Activated naive CD4-positive, alpha-beta T cell treated with anti-CD3 and anti-CD28 coated beads for 36 hours (primary cell): Measurements from ENCODE around the gene ZBTB46. TPM values are rescaled to one million over a fixed set of nuclear protein-coding genes. Genes with fewer than 3 reads are reported as not detected.
A peak's percentile ranks its signal among the peaks of the same experiment; 100 is the strongest.

Experiments
- CTCF ChIA-PET: fragments of 350-600 bp; sonication (Branson Sonifier 250); formaldehyde crosslinking; loops from one replicate; lab custom pipeline; 2021; ENCODE audit warnings: antibody characterized with exemption; lab: Charles Lee
- DNase-seq: peaks from one replicate; pipeline ENCODE4 v3.0.0-alpha.2; 2020
- H3K27ac Mint-ChIP-seq: one replicate; pipeline ENCODE4 v1.8.0; 2021; ENCODE audit warnings: mild to moderate bottlenecking, mixed read lengths
- H3K27me3 Mint-ChIP-seq: one replicate; pipeline ENCODE4 v1.8.0; 2021; ENCODE audit warnings: low read depth, mixed read lengths
- H3K36me3 Mint-ChIP-seq: one replicate; pipeline ENCODE4 v1.8.0; 2021; ENCODE audit warnings: low read depth, mixed read lengths
- H3K4me1 Mint-ChIP-seq: one replicate; pipeline ENCODE4 v1.8.0; 2021; ENCODE audit warnings: low read depth, mixed read lengths
- H3K4me3 Mint-ChIP-seq: one replicate; pipeline ENCODE4 v1.8.0; 2021; ENCODE audit warnings: mild to moderate bottlenecking, moderate library complexity, mixed read lengths
- H3K9me3 Mint-ChIP-seq: one replicate; pipeline ENCODE4 v1.8.0; 2021; ENCODE audit warnings: mixed read lengths
- intact Hi-C: fragments of 100-400 bp; cut with micrococcal nuclease; formaldehyde crosslinking; loops from one replicate; pipeline ENCODE4 v1.15.1; 2023
- total RNA-seq, 2 experiments: library from RNA; stranded (reverse); gene quantifications; one replicate each; pipeline ENCODE4 v1.2.3, GENCODE V29; 2021

The ZBTB46 gene
- total RNA-seq, 2 experiments from 2014 or later, result 0.17 to 0.20 TPM

DNA sequence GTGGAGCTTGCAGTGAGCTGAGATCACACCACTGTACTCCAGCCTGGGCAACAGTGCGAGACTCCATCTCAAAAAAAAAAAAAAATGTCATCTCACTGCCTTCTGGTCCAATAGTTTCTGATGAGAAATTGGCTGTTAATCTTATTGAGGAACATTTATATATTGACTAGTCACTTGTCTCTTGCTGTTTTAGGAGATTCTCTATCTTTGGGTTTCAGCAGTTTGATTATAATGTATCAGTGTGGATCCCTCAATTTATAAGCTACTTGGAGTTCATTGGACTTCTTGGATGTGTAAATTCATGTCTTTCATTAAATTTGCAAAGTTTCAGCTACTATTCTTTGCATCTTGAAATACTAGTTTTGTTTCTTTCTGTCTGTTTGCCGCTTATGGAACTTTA is 112.1 kb downstream of the ZBTB46 start:
- Mint-ChIP-seq H3K4me3 (no peak overlapping the region), H3K4me1 (peaks cover 33% of the 10 kb centered on the region), H3K36me3 (peaks cover 52% of the 10 kb centered on the region), H3K27ac (no peak overlapping the region), H3K27me3 (no peaks in the 10 kb centered on the region), H3K9me3 (peaks cover 15% of the 10 kb centered on the region)
- CTCF ChIA-PET, result interaction anchor here (1.6 kb wide), 1 partner anchor 22 kb away, joined by 3 read pairs; no protein-coding TSS in a partner anchor
- intact Hi-C loops, result no loop called here
- no peak for DNase-seq

GRCh38 chr20:63714858-63715257 is 116.2 kb downstream of the ZBTB46 start:
- Mint-ChIP-seq H3K4me1 (peaks cover 48% of the 10 kb centered on the region), H3K36me3 (peaks cover 63% of the 10 kb centered on the region), H3K9me3 (peaks cover 15% of the 10 kb centered on the region), H3K27me3 (no peaks in the 10 kb centered on the region), H3K4me3 (no peak overlapping the region), H3K27ac (no peak overlapping the region)
- intact Hi-C loops, result no loop called here
- DNase-seq, result no peak
- CTCF ChIA-PET, result interaction anchor here (0.6 kb wide), 1 partner anchor 60 kb away, joined by 3 read pairs; no protein-coding TSS in a partner anchor

DNA sequence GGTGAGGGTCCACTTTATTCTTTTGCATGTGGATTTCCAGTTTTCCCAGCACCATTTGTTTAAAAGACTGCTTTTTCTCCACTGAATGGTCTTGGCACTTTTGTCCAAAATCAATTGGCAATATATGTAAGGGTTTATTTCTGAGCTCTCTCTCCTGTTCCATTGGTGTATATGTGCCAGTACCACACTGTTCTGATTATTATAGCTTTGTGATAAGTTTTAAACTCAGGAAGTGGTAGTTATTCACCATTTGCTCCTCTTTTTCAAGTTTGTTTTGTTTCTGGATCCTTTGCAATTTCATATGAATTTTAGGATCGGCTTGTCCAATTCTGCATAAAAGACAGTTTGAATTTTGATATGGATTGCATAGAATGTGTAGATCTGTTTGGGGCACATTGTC is 118.9 kb downstream of the ZBTB46 start:
- Mint-ChIP-seq H3K9me3 (peaks cover 10% of the 10 kb centered on the region), H3K27me3 (no peaks in the 10 kb centered on the region), H3K27ac (peak overlapping the region; percentile 5), H3K4me3 (no peak overlapping the region), H3K36me3 (peaks cover 50% of the 10 kb centered on the region), H3K4me1 (peaks cover 52% of the 10 kb centered on the region)
- DNase-seq, result no peak
- intact Hi-C loops, result no loop called here
- CTCF ChIA-PET, result no interaction called here

GRCh38 chr20:63711085-63711645 is 119.9 kb downstream of the ZBTB46 start:
- H3K9me3 Mint-ChIP-seq, result peaks cover 8% of the 10 kb centered on the region
- H3K4me3 Mint-ChIP-seq, result no peak overlapping the region
- CTCF ChIA-PET, result interaction anchor here (0.7 kb wide), 1 partner anchor 48 kb away, joined by 4 read pairs; no protein-coding TSS in a partner anchor
- H3K27ac Mint-ChIP-seq, result no peak overlapping the region
- no peaks in the 10 kb centered on the region for H3K27me3 Mint-ChIP-seq
- no peak for DNase-seq
- intact Hi-C loops, result no loop called here
- peaks cover 53% of the 10 kb centered on the region for H3K36me3 Mint-ChIP-seq
- peaks cover 51% of the 10 kb centered on the region for H3K4me1 Mint-ChIP-seq

DNA sequence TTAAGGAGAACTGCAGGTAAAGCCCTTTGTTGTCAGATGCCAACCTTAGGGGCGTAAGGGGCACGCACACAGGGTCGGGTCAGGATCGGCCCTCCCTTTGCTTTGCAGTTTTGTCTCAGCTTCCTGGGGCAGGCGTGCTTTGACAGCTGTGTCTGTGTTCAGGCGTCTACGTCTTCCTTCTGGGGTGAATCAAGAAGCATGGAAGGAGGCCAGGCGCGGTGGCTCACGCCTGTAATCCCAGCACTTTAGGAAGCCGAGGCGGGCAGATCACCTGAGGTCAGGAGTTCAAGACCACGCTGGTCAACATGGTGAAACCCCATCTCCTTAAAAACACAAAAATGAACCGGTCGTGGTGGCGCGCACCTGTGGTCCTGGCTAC is 121.9 kb downstream of the ZBTB46 start:
- Mint-ChIP-seq H3K4me1 (peaks cover 46% of the 10 kb centered on the region), H3K27me3 (no peaks in the 10 kb centered on the region), H3K4me3 (peak overlapping the region; percentile 78), H3K9me3 (no peaks in the 10 kb centered on the region), H3K27ac (no peak overlapping the region), H3K36me3 (peaks cover 39% of the 10 kb centered on the region)
- intact Hi-C loops, result no loop called here
- CTCF ChIA-PET, result interaction anchor here (1.0 to 1.3 kb wide), 2 partner anchors 14 to 20 kb away, joined by 3 to 5 read pairs; no protein-coding TSS in a partner anchor
- no peak for DNase-seq

- DNase-seq, result peak; percentile 6
- H3K4me1 Mint-ChIP-seq, result peaks cover 46% of the 10 kb centered on the region
- peak overlapping the region; percentile 30 for H3K27ac Mint-ChIP-seq
- peaks cover 36% of the 10 kb centered on the region for H3K36me3 Mint-ChIP-seq
- no peaks in the 10 kb centered on the region for H3K27me3 Mint-ChIP-seq
- H3K4me3 Mint-ChIP-seq, result peak overlapping the region; percentile 78
- H3K9me3 Mint-ChIP-seq, result no peaks in the 10 kb centered on the region
- CTCF ChIA-PET, result interaction anchor here (0.6 to 1.3 kb wide), 8 partner anchors 11 to 171 kb away, joined by 3 to 15 read pairs (median 5); partner anchors contain the start of genes LIME1 and PTK6
- intact Hi-C loops, result no loop called here
Observed at GRCh38 chr20:63708301-63709148, 122.5 kb downstream of the ZBTB46 start.

GRCh38 chr20:63707558-63708300 is 123.3 kb downstream of the ZBTB46 start, which contains the start of the genes ARFRP1 and ZGPAT:
ARFRP1 (minus strand) TSS chr20:63707976; CDS start chr20:63707091, 885 bp downstream.
ZGPAT (plus strand) TSS chr20:63708039; CDS start chr20:63708581, 542 bp downstream.
- H3K36me3 Mint-ChIP-seq, result peaks cover 36% of the 10 kb centered on the region

GRCh38 chr20:63706852-63707557 is 124.1 kb downstream of the ZBTB46 start:
- H3K27me3 Mint-ChIP-seq, result no peaks in the 10 kb centered on the region
- peak overlapping the region; percentile 80 for H3K4me3 Mint-ChIP-seq
- CTCF ChIA-PET, result interaction anchor here (0.6 to 1.9 kb wide), 12 partner anchors 10 to 194 kb away, joined by 3 to 15 read pairs (median 4); partner anchors contain the start of gene LIME1
- peaks cover 29% of the 10 kb centered on the region for H3K36me3 Mint-ChIP-seq
- DNase-seq, result peak; percentile 76
- peaks cover 42% of the 10 kb centered on the region for H3K4me1 Mint-ChIP-seq
- peak overlapping the region; percentile 86 for H3K27ac Mint-ChIP-seq
- no peaks in the 10 kb centered on the region for H3K9me3 Mint-ChIP-seq
- intact Hi-C loops, result loop anchor here (1.0 to 2.0 kb wide), 9 partner anchors 30 to 267 kb away; partner anchors contain the start of genes GMEB2, LIME1, PTK6 and RTEL1

More at GRCh38 chr20:63707558-63708300, 123.3 kb downstream of the ZBTB46 start, which contains the start of the genes ARFRP1 and ZGPAT:
- Mint-ChIP-seq H3K27ac (peak within 1 kb of the TSS; percentile 86), H3K27me3 (no peaks in the 10 kb centered on the region), H3K4me1 (peaks cover 46% of the 10 kb centered on the region), H3K9me3 (no peaks in the 10 kb centered on the region), H3K4me3 (peak within 1 kb of the TSS; percentile 80)
- peak; percentile 90 for DNase-seq
- intact Hi-C loops, result loop anchor here (1.0 to 2.0 kb wide), 7 partner anchors 29 to 249 kb away; partner anchors contain the start of genes GMEB2, LIME1, PTK6 and RTEL1
- CTCF ChIA-PET, result interaction anchor here (0.6 to 1.9 kb wide), 13 partner anchors 10 to 188 kb away, joined by 3 to 15 read pairs (median 4); partner anchors contain the start of genes LIME1 and PTK6

GRCh38 chr20:63706027-63706695 is 124.9 kb downstream of the ZBTB46 start:
- Mint-ChIP-seq H3K4me3 (peak overlapping the region; percentile 80), H3K9me3 (no peaks in the 10 kb centered on the region), H3K36me3 (peaks cover 24% of the 10 kb centered on the region), H3K4me1 (peaks cover 41% of the 10 kb centered on the region), H3K27ac (peak overlapping the region; percentile 86), H3K27me3 (no peaks in the 10 kb centered on the region)
- CTCF ChIA-PET, result interaction anchor here (0.6 to 1.9 kb wide), 8 partner anchors 15 to 249 kb away, joined by 3 to 8 read pairs (median 3); partner anchors contain the start of gene LIME1
- intact Hi-C loops, result loop anchor here (1.0 to 2.0 kb wide), 4 partner anchors 31 to 268 kb away; partner anchors contain the start of genes GMEB2 and LIME1
- no peak for DNase-seq

GRCh38 chr20:63705232-63706026 is 125.6 kb downstream of the ZBTB46 start:
- no peak overlapping the region for H3K27ac Mint-ChIP-seq
- peaks cover 17% of the 10 kb centered on the region for H3K36me3 Mint-ChIP-seq

More at GRCh38 chr20:63705232-63706026, 125.6 kb downstream of the ZBTB46 start:
- Mint-ChIP-seq H3K4me3 (peak overlapping the region; percentile 9), H3K27me3 (no peaks in the 10 kb centered on the region), H3K4me1 (peaks cover 37% of the 10 kb centered on the region), H3K9me3 (no peaks in the 10 kb centered on the region)
- CTCF ChIA-PET, result interaction anchor here (0.6 to 2.0 kb wide), 4 partner anchors 31 to 250 kb away, joined by 3 to 6 read pairs (median 4); partner anchors contain the start of gene LIME1
- intact Hi-C loops, result loop anchor here (1.0 to 2.0 kb wide), 4 partner anchors 31 to 269 kb away; partner anchors contain the start of genes GMEB2 and LIME1
- DNase-seq, result no peak
